Ascending aorta (tissue), 2 donors: Measurements from ENCODE around the gene DGKK. TPM values are rescaled to one million over a fixed set of nuclear protein-coding genes. Genes with fewer than 3 reads are reported as not detected.
A peak's percentile ranks its signal among the peaks of the same experiment; 100 is the strongest.

ENCODE experiments used
- DNase-seq, 2 donors: peaks; one replicate each; pipeline ENCODE4 v3.0.0-alpha.2; 2019; ENCODE audit warnings: low spot score in 2 of 2
- H3K27ac ChIP-seq, 2 donors: fragments of 200-600 bp; sonication (generic); one replicate each; pipeline ENCODE4 v1.5.1; 2016 to 2017; ENCODE audit warnings: mild to moderate bottlenecking in 1 of 2
- H3K27me3 ChIP-seq: fragments of 200-600 bp; sonication (generic); one replicate; pipeline ENCODE4 v1.5.1; 2017
- H3K36me3 ChIP-seq, 2 donors: fragments of 200-600 bp; sonication (generic); one replicate each; pipeline ENCODE4 v1.5.1; 2016
- H3K4me1 ChIP-seq, 2 donors: fragments of 200-600 bp; sonication (generic); one replicate each; pipeline ENCODE4 v1.5.1; 2016 to 2017; ENCODE audit warnings: mild to moderate bottlenecking in 1 of 2
- H3K4me3 ChIP-seq, 2 donors: fragments of 200-600 bp; sonication (generic); one replicate each; pipeline ENCODE4 v1.5.1; 2016 to 2017; ENCODE audit warnings: mild to moderate bottlenecking in 1 of 2
- H3K9me3 ChIP-seq, 2 donors: fragments of 200-600 bp; sonication (generic); one replicate each; pipeline ENCODE4 v1.5.1; 2016
- CTCF ChIP-seq, 3 experiments: fragments of 200-600 bp in 2 of 3; fragments of 450-650 bp in 1 of 3; sonication (generic) in 2 of 3; IDR thresholded peaks; one replicate each; pipeline ENCODE4 v1.5.1; 2016 to 2019; ENCODE audit warnings: antibody characterized with exemption in 3 of 3, mild to moderate bottlenecking in 1 of 3, moderate library complexity in 1 of 3
- intact Hi-C: fragments of 100-400 bp; cut with DNase I; formaldehyde crosslinking; loops from one replicate; pipeline ENCODE4 v1.15.1; 2023
- total RNA-seq: library from RNA; depleted of rRNA; stranded (reverse); fragments of >200 nt; gene quantifications from one replicate; pipeline ENCODE4 v1.1.0, GENCODE V29; 2016

Gene DGKK
- total RNA-seq = not detected

DNA sequence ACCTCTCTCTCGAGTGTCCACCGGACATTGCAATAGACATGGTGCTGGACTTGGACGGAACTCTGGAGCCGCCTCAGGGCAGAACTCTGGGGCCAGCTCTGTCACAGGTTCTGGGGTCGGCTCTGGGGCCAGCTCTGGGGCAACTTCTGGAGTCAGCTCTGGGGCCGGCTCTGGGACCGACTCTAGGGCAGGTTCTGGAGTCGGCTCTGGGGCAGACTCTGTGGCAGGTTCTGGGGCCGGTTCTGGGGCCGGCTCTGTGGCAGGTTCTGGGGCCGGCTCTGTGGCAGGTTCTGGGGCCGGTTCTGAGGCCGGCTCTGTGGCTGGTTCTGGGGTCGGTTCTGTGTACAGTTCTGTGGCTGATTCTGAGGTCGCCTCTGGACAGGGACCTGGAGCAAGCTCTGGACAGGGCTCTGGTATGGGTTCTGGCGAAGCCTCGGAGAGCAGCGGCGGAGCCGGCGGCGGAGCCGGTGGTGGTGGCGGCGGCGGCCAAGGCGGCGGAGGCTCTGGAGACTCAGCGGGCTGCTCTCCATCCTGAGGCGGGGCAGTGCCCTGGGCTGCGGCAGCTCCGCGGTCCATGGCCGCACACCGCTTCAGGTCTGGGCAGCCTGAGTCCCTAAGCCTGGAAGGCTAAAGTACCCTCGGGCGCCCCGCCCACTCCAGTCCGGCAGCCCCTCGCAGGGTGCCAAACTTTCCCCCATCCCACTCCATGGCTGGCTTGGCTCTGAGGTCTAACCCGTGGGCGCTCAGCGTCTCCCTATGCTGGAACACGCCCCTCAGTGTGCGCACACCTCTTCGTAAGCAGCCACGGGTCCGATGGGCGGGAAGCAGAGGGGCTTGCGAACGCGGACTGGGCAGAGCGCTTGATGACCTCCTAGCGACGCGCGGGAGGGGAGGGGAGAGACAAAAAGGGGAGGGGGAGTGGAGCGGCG lies at the start of gene DGKK:
Gene DGKK, minus strand, starts transcription at position 723 of the 929 bp plus-strand sequence. Its CDS starts 147 bp downstream, at position 576.
- H3K27me3 ChIP-seq = peaks cover 7% of the 10 kb centered on the region
- intact Hi-C loops = no loop called here
- no peak within 1 kb of the TSS for H3K27ac ChIP-seq
- H3K9me3 ChIP-seq = no peaks in the 10 kb centered on the region
- peak within 1 kb of the TSS in 1 of 2 donors; percentile 28 for H3K4me3 ChIP-seq
- DNase-seq = peak in 1 of 2 donors; percentile 58
- H3K4me1 ChIP-seq = peaks cover 0 to 2% of the 10 kb centered on the region in 2 donors
- no peak for TF ChIP-seq CTCF (IDR thresholded peaks at IDR 0.05)
- H3K36me3 ChIP-seq = no peaks in the 10 kb centered on the region

DNA sequence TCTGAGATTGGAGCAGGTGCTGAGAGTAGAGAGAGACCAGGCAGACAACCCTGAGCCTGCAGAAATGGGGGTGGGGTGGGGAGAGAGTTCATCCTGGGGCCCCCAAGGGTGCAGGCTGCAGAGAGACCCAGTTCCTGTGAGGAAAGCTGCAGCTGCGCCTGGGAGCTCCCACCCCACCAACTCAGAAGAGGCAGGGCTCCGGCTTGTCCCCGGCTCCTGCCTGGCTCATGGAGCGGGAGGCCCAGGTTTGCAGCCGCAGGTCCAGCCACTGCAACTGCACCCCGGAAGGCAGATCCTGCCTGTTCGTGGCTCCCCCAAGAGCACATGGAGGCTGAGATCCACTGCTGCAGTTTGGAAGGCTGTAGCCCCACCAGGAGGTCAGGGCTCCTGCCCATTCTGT lies 44.2 kb upstream of the DGKK start:
- TF ChIP-seq CTCF (IDR thresholded peaks at IDR 0.05) = no peak
- intact Hi-C loops = no loop called here
- H3K4me1 ChIP-seq = no peaks in the 10 kb centered on the region
- no peak overlapping the region for H3K4me3 ChIP-seq
- DNase-seq = no peak
- H3K9me3 ChIP-seq = no peaks in the 10 kb centered on the region
- H3K27me3 ChIP-seq = no peaks in the 10 kb centered on the region
- no peaks in the 10 kb centered on the region for H3K36me3 ChIP-seq
- H3K27ac ChIP-seq = no peak overlapping the region

- no peak overlapping the region for H3K27ac ChIP-seq
- DNase-seq = no peak
- H3K27me3 ChIP-seq = no peaks in the 10 kb centered on the region
- intact Hi-C loops = no loop called here
- TF ChIP-seq CTCF (IDR thresholded peaks at IDR 0.05) = no peak
- no peaks in the 10 kb centered on the region for H3K4me1 ChIP-seq
- H3K36me3 ChIP-seq = no peaks in the 10 kb centered on the region
- H3K9me3 ChIP-seq = no peaks in the 10 kb centered on the region
- no peak overlapping the region for H3K4me3 ChIP-seq
These were observed 26.5 kb upstream of the DGKK start for GRCh38 chrX:50497114-50497513.

DNA sequence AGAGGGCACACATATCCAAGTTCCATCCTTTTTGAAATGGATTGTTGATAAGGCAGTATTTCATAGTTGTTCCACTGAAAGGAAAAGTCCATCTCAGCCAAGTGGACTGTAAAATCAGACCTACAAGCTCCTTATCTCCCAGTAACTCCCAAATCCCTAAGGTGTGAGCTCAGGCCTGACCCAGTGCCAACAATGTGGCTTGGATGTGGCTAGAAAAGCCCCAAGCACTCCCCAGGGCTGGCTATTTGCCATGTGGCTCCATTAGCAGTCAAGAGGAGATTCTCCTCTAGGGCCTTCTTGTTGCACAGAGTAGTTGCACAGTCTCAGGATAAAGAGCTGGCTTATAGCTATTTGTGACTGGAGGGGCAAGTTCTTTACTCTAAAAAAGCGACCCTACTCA lies 25.0 kb upstream of the DGKK start:
- H3K27me3 ChIP-seq = no peaks in the 10 kb centered on the region
- H3K4me3 ChIP-seq = no peak overlapping the region
- H3K27ac ChIP-seq = no peak overlapping the region
- DNase-seq = no peak
- H3K4me1 ChIP-seq = no peaks in the 10 kb centered on the region
- intact Hi-C loops = no loop called here
- no peaks in the 10 kb centered on the region for H3K9me3 ChIP-seq
- no peaks in the 10 kb centered on the region for H3K36me3 ChIP-seq
- TF ChIP-seq CTCF (IDR thresholded peaks at IDR 0.05) = no peak

DNA sequence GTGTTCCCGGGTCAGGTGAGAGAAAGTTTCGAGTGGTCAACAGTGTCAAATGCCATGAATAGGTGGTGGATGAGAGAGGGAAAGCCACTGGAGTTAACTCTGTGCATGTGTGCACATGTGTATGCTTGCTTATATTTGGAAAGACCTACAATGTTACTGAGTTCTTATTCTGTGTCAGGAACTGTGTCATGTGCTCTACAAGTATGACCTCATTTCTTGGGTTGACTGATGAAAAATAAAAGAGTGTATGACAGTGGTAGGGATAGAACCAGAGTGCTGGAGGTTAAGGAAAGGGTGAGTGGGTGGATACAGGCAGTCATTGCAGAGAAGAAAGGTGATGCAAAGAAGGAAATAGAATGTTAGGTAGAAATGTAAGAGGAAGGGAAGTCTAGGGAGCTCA lies 22.1 kb upstream of the DGKK start:
- Histone ChIP-seq H3K4me1 (no peaks in the 10 kb centered on the region), H3K27me3 (no peaks in the 10 kb centered on the region), H3K9me3 (no peaks in the 10 kb centered on the region), H3K36me3 (no peaks in the 10 kb centered on the region), H3K4me3 (no peak overlapping the region), H3K27ac (no peak overlapping the region)
- intact Hi-C loops = no loop called here
- TF ChIP-seq CTCF (IDR thresholded peaks at IDR 0.05) = no peak
- no peak for DNase-seq
